Activated CD8-positive, alpha-beta memory T cell treated with anti-CD3 and anti-CD28 coated beads, Interleukin-2, amount 50 U/mL, for 48 hours (primary cell): ENCODE data around the gene DNASE1L1.

ENCODE experiments used
- DNase-seq: peaks from one replicate; pipeline ENCODE4 v3.0.0-alpha.2; 2020

DNASE1L1 gene

GRCh38 chrX:154435171-154435733, 26.2 kb upstream of the DNASE1L1 start:
- no peak for DNase-seq

DNA sequence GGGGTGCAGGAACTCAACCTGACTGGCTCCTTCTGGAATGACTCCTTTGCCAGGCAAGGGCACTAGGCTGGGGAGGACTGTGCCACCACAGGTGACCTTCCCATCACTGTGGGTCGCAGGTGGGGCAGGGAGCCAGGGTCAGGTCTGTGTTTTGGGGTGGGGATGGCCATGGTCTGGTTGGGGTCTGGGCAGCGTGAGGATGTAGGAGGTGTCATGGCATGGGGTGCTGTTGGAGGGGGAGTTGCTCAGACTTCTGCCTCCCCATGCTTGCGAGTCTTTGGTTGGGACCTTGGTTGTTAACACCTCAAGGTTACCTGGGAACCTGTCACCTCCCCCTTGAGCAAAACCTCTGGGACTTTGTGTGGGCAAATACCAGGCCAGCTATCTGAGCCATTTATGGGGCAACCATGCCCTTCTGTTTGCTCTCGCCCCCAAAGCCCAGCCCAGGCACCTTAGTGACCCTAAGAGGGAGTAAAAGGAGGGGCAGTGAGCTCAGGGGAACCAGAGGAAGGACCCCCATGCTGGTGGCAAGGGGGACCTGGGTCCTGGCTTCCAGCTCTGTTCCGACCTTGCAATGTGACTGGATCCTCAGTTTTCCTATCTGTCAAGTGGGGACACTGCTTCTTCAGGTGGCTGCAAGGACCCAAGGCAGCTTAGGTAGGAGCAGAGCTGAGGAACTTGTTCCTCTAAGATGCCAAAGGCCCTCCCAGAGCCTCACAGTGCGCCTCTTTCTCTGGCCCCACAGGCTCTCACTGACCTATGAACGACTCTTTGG, 25.5 kb upstream of the DNASE1L1 start:
- no peak for DNase-seq

GRCh38 chrX:154433605-154434004, 24.6 kb upstream of the DNASE1L1 start:
- DNase-seq: no peak

DNA sequence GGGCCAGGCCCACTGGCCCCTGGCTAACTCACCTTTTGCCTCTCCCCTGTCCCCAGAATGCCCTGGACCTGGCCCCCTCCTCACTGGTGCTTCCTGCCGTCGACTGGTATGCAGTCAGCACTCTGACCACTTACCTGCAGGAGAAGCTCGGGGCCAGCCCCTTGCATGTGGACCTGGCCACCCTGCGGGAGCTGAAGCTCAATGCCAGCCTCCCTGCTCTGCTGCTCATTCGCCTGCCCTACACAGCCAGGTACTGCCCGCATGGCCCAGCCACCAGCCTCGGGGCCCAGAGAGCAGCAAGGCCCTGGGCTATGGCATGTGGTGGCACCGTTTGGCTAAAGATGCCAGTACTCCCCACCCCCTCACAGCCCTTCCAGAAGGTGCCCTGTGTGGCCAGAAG, 23.2 kb upstream of the DNASE1L1 start:
- no peak for DNase-seq

- DNase-seq: no peak
Observed at GRCh38 chrX:154431341-154431740, 22.3 kb upstream of the DNASE1L1 start.

GRCh38 chrX:154430916-154431315, 21.9 kb upstream of the DNASE1L1 start:
- no peak for DNase-seq

- DNase-seq: no peak
Observed at GRCh38 chrX:154430479-154430878, 21.4 kb upstream of the DNASE1L1 start.

DNA sequence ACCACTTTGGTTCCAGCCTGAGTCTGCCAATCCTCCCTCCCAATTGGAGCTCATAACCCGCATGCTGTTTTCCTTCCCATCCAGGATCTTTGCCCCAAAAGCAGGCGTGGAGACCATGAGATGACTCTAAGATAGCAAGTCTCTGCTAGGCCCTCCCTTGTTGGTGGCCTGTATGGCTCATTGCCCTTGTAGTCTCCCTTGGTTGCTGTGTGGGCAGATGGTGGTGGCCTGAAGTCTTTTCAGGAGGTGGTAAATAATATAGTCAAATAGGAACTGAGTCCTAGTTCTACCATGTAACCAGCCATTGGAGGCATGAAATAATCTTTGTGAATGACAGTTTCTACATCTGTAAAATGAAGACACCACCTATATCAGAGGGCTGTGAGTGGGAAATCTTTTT, 20.7 kb upstream of the DNASE1L1 start:
- no peak for DNase-seq

GRCh38 chrX:154428176-154429171, 19.4 kb upstream of the DNASE1L1 start, which contains the start of gene ATP6AP1:
Gene ATP6AP1 (plus strand): TSS chrX:154428677. CDS start chrX:154428693, 16 bp downstream.
- peak; percentile 89 for DNase-seq

- DNase-seq: no peak
Observed at GRCh38 chrX:154426916-154427770, 18.1 kb upstream of the DNASE1L1 start.

- no peak for DNase-seq
Observed at GRCh38 chrX:154420402-154420756, 11.3 kb upstream of the DNASE1L1 start.

GRCh38 chrX:154419688-154420401, 10.8 kb upstream of the DNASE1L1 start:
- no peak for DNase-seq

DNA sequence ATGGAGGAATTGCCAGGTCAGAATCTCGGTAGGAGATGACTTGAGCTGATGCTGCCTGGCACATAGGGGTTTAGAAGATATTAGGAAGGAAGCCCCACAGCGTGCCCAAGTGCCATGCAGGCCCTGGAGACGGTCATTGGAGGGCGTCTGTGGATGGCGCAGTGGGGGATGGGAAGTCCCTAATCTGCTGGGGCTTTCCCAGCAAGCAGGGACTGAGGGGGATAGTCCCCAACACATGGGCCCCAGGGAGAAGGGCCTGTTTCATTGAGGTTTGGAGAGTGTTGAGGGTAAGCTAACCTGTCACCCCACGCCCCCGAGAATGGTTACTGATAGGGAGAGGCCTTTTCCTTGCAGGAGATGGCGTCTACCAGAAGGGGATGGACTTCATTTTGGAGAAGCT, 10.1 kb upstream of the DNASE1L1 start:
- no peak for DNase-seq

GRCh38 chrX:154417157-154417556, 8.1 kb upstream of the DNASE1L1 start:
- DNase-seq: no peak

GRCh38 chrX:154413142-154413541, 4.1 kb upstream of the DNASE1L1 start:
- no peak for DNase-seq

DNA sequence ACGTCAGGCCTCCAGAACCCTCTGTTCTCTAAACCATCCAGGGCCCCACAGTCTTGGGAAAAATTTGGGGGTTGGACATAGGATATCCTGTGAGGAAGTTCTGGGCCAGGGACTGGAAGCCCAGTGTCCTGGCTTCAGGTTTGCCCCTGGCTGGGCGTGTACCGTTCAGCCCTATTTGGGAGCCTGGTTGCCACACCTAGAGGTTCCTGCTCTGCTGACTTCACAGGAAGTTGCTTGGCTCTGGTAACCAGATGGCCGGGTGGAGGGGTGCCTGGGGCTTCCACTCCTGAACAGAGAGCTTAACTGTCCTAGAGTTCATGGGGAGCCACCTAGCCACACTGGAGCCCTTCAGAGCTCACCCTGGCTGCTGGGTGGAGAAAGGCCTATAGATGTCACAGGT, 3.4 kb upstream of the DNASE1L1 start:
- DNase-seq: no peak

DNA sequence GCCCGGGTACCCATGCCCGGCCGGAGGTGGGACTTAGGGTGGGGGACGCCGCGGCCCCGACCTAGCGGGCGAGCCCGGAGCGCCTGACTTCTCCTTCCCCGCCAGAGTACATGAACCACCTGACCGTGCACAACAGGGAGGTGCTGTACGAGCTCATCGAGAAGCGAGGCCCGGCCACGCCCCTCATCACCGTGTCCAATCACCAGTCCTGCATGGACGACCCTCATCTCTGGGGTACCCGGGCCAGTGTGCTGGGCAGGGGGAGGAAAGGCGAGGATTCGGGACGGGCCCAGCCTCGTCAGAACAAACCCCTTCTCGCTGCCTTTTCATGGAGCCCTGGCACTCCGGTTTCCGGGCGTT, 2.9 kb upstream of the DNASE1L1 start:
- DNase-seq: peak; percentile 79

- DNase-seq: no peak
Observed at GRCh38 chrX:154408659-154409221, 314 bp downstream of the DNASE1L1 start.

- no peak for DNase-seq
Observed at GRCh38 chrX:154404625-154405192, 4.3 kb downstream of the DNASE1L1 start.

DNA sequence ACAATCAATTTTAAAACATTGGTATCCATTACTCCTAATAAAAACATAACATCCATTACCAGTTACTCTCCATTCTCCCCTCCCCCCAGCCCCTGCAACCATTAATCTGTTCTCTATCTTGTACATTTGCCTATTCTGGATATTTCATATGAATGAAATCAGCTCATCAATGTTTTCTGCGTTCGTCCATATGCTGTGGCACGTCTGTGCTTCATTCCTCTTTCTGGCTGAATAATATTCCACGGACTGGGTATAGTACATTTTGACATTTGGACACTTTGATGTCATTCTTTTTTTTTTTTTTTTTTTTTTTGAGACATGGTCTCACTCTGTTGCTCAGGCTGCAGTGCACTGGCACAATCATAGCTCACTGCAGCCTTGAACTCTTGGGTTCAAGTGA, 5.2 kb downstream of the DNASE1L1 start:
- DNase-seq: no peak

DNA sequence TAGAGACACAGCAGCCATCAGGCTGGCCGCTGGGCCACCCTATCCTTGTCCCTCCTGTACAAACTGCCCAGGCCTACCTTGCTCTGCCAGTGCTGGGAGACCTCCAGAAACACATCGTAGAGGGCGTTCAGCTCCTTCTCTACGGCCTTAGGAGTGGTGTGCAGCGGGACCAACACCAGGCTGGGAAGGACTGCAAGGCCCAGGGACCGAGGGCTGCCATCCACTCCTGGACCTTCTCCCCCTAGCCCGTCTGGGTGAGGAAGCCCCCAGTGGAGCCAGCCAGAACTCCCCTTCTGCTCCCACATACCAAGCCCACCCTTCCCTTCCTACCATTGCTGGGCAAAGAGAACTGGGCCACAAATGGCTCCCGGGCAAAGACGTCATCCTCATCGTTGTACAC, 5.9 kb downstream of the DNASE1L1 start:
- DNase-seq: no peak
